ENCODE results near the gene CRMP1. TPM values are rescaled to one million over a fixed set of nuclear protein-coding genes. Genes with fewer than 3 reads are reported as not detected.

The CRMP1 gene
- total and polyA plus RNA-seq, 2 of the 4 experiments (the other 2 are of a cell fraction) = 4.1 to 7.4 TPM

DNA sequence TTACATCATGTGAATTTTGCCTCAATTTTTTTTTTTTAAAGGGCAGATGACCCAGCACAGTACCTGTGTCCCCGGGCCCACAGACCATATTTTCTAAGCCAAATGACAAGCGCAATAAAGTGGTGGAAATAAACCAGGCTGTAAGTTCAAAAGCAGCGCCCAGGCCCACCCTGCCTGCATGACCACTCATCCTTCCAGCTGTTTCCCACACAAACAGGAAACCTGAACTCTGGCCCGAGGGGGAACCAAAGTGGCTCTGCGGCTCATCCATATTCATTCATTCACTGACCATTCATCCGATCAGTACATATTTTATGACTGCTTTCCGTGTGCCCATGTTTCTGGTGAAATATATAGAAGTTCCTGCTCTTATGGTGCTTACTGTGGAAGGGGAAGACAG lies 33.7 kb upstream of the CRMP1 start:
- POLR2A ChIA-PET (ENCODE audit: unreplicated experiment) = no interaction called here

More for the DNA sequence above, 33.7 kb upstream of the CRMP1 start:
- dilution Hi-C loops (cut with HindIII; ENCODE audit: low sequenced_read_pairs, unreplicated experiment) (no loop called here), intact Hi-C loops (cut with micrococcal nuclease) (no loop called here), in situ Hi-C loops (cut with MboI; ENCODE audit: low sequenced_read_pairs) (no loop called here)
- Histone ChIP-seq H4K20me1 (ENCODE audit: insufficient read depth, low read length) (no peaks in the 10 kb centered on the region), H2AK9ac (replicated peaks; ENCODE audit: low read depth, low read length, poor library complexity) (no peak overlapping the region), H4K8ac (ENCODE audit: low read depth in 2 of 2, low read length in 2 of 2) (no peak overlapping the region), H3K79me1 (ENCODE audit: low read depth in 1 of 2, low read length in 2 of 2) (no peaks in the 10 kb centered on the region), H3K36me3 (ENCODE audit: control insufficient read depth, insufficient read depth, low read length) (no peaks in the 10 kb centered on the region), H2AK5ac (ENCODE audit: low read depth, low read length) (no peak overlapping the region), H4K5ac (ENCODE audit: low read depth, low read length) (no peak overlapping the region), H3K4me1 (ENCODE audit: control insufficient read depth, insufficient read depth, low read length) (no peaks in the 10 kb centered on the region), H3K23ac (ENCODE audit: low read depth, low read length) (no peak overlapping the region), H3K9ac (ENCODE audit: low read depth, low read length) (no peak overlapping the region), H2BK15ac (ENCODE audit: low read depth, low read length) (no peak overlapping the region), H2BK20ac (ENCODE audit: low read depth, low read length) (no peak overlapping the region), H3K14ac (replicated peaks; ENCODE audit: low read depth, low read length) (no peak overlapping the region), H2AFZ (replicated peaks; ENCODE audit: low read length, poor library complexity) (no peak overlapping the region), H3K27me3 (ENCODE audit: control insufficient read depth, insufficient read depth, low read length) (peaks cover 15% of the 10 kb centered on the region), H3K4me3 (ENCODE audit: insufficient read depth, low read depth, low read length) (no peak overlapping the region), H3K56ac (ENCODE audit: extremely low read depth, insufficient read depth, low read length) (no peak overlapping the region), H3K9me1 (ENCODE audit: insufficient read depth, low read length) (no peaks in the 10 kb centered on the region), H3K27ac (ENCODE audit: insufficient read depth, low read length) (no peak overlapping the region), H4K91ac (ENCODE audit: insufficient read depth, low read depth, low read length) (no peak overlapping the region), H3K4ac (ENCODE audit: low read depth, low read length) (no peak overlapping the region), H2BK5ac (ENCODE audit: low read depth, low read length, poor library complexity, severe bottlenecking) (no peak overlapping the region), H3K9me3 (ENCODE audit: control insufficient read depth, insufficient read depth, low read length) (no peaks in the 10 kb centered on the region), H3K4me2 (ENCODE audit: low read depth, low read length) (no peak overlapping the region), H3K18ac (ENCODE audit: low read depth, low read length) (no peak overlapping the region), H2BK120ac (ENCODE audit: low read depth, low read length) (no peak overlapping the region)
- ATAC-seq (ENCODE audit: low read depth) (no peak), DNase-seq (no peak)
- no TSS peak for BruUV-seq (replicated peaks)
- 65% methylated on average over 2 of the region's 7 CpGs; no CpG with 5 or more reads in 1 of the 2 experiments for WGBS, 2 experiments (ENCODE audit: extremely low coverage in 2 of 2, insufficient read length in 1 of 2)
- TF ChIP-seq ELK1 (IDR thresholded peaks at IDR 0.05; ENCODE audit: borderline replicate concordance, low read depth, low read length) (no peak), USF2 (IDR thresholded peaks at IDR 0.05; ENCODE audit: low read depth, low read length) (no peak), RCOR1 (IDR thresholded peaks at IDR 0.05; ENCODE audit: insufficient replicate concordance, low read length) (no peak), CTCF (conservative IDR thresholded peaks at IDR 0.05; ENCODE audit: low read depth, low read length) (no peak), MAZ (IDR thresholded peaks at IDR 0.05; ENCODE audit: borderline replicate concordance, low read depth, low read length) (no peak), MAFK (IDR thresholded peaks at IDR 0.05; ENCODE audit: low read depth, low read length) (no peak), POLR2A (IDR thresholded peaks at IDR 0.05; ENCODE audit: low read depth, low read length) (no peak), NFE2L2 (IDR thresholded peaks at IDR 0.05; ENCODE audit: low read depth, low read length) (no peak), FOS (IDR thresholded peaks at IDR 0.05; ENCODE audit: low read depth, low read length) (no peak), RAD21 (IDR thresholded peaks at IDR 0.05; ENCODE audit: low read length) (no peak), MXI1 (IDR thresholded peaks at IDR 0.05; ENCODE audit: borderline replicate concordance, low read depth, low read length) (no peak), CHD1 (IDR thresholded peaks at IDR 0.05; ENCODE audit: low read depth, low read length) (no peak), BHLHE40 (IDR thresholded peaks at IDR 0.05; ENCODE audit: low read depth, low read length) (no peak), CEBPB (IDR thresholded peaks at IDR 0.05; ENCODE audit: low read depth, low read length) (no peak), SMC3 (IDR thresholded peaks at IDR 0.05; ENCODE audit: low read depth, low read length) (no peak), RFX5 (IDR thresholded peaks at IDR 0.05; ENCODE audit: low read depth, low read length) (no peak)
- CTCF ChIA-PET = no interaction called here
